Epithelial cell of prostate (primary cell): ENCODE data around the gene SLC6A16.
"Not testable (repeated sequence)": the region's sequence is repeated elsewhere in the genome, so short reads cannot be mapped to it uniquely, and the experiment has no call there.

ENCODE experiments used
- DNase-seq: peaks from one replicate; pipeline ENCODE4 v3.0.0-alpha.2; 2011; ENCODE audit warnings: low read depth, low spot score
- H3K27ac ChIP-seq: fragments of 450-650 bp; 2 replicates; pipeline ENCODE4 v1.5.1; 2017; ENCODE audit warnings: mild to moderate bottlenecking

The SLC6A16 gene

GRCh38 chr19:49288205-49288604 lies 36.8 kb downstream of the SLC6A16 start:
- H3K27ac ChIP-seq, DNase-seq: not testable (repeated sequence)

- DNase-seq = no peak
- H3K27ac ChIP-seq = no peak overlapping the region
Measured at GRCh38 chr19:49287141-49287770, 37.7 kb downstream of the SLC6A16 start.

- DNase-seq = no peak
- no peak overlapping the region for H3K27ac ChIP-seq
Measured at GRCh38 chr19:49282184-49282583, 42.8 kb downstream of the SLC6A16 start.

GRCh38 chr19:49272204-49272603 lies 52.8 kb downstream of the SLC6A16 start:
- peak overlapping the region; percentile 78 for H3K27ac ChIP-seq
- peak; percentile 95 for DNase-seq

GRCh38 chr19:49271080-49271753 lies 53.8 kb downstream of the SLC6A16 start:
- peak overlapping the region; percentile 78 for H3K27ac ChIP-seq
- DNase-seq = no peak

- not testable (repeated sequence) for DNase-seq, H3K27ac ChIP-seq
Measured at GRCh38 chr19:49266409-49266808, 58.6 kb downstream of the SLC6A16 start.

GRCh38 chr19:49264258-49264657 lies 60.7 kb downstream of the SLC6A16 start:
- H3K27ac ChIP-seq = no peak overlapping the region
- DNase-seq = no peak

- H3K27ac ChIP-seq = no peak overlapping the region
- no peak for DNase-seq
Measured at GRCh38 chr19:49261602-49262001, 63.4 kb downstream of the SLC6A16 start.

- DNase-seq = no peak
- no peak overlapping the region for H3K27ac ChIP-seq
Measured at GRCh38 chr19:49256691-49257090, 68.3 kb downstream of the SLC6A16 start.

GRCh38 chr19:49255674-49256073 lies 69.3 kb downstream of the SLC6A16 start:
- DNase-seq = no peak
- H3K27ac ChIP-seq = no peak overlapping the region

- DNase-seq = no peak
- H3K27ac ChIP-seq = no peak overlapping the region
Measured at GRCh38 chr19:49249933-49250332, 75.1 kb downstream of the SLC6A16 start.

- DNase-seq = no peak
- no peak overlapping the region for H3K27ac ChIP-seq
Measured at GRCh38 chr19:49247676-49248075, 77.3 kb downstream of the SLC6A16 start.

- no peak overlapping the region for H3K27ac ChIP-seq
- DNase-seq = no peak
Measured at GRCh38 chr19:49244256-49244655, 80.7 kb downstream of the SLC6A16 start.

- H3K27ac ChIP-seq = no peak overlapping the region
- DNase-seq = no peak
Measured at GRCh38 chr19:49243726-49244125, 81.3 kb downstream of the SLC6A16 start.

- H3K27ac ChIP-seq = no peak overlapping the region
- no peak for DNase-seq
Measured at GRCh38 chr19:49243129-49243528, 81.9 kb downstream of the SLC6A16 start.

GRCh38 chr19:49241769-49242168 lies 83.2 kb downstream of the SLC6A16 start:
- no peak overlapping the region for H3K27ac ChIP-seq
- no peak for DNase-seq
